ENCODE measurements around the gene ZCCHC14.

The ZCCHC14 gene

GRCh38 chr16:87431926-87432325 is 60.9 kb downstream of the ZCCHC14 start:
- peak; percentile 84 for DNase-seq (ENCODE audit: low read depth)

- no peak for DNase-seq (ENCODE audit: low read depth)
These were observed 66.2 kb downstream of the ZCCHC14 start for GRCh38 chr16:87426423-87427215.

GRCh38 chr16:87425941-87426340 is 66.9 kb downstream of the ZCCHC14 start:
- no peak for DNase-seq (ENCODE audit: low read depth)

GRCh38 chr16:87424266-87424665 is 68.6 kb downstream of the ZCCHC14 start:
- no peak for DNase-seq (ENCODE audit: low read depth)

GRCh38 chr16:87423429-87423828 is 69.4 kb downstream of the ZCCHC14 start:
- DNase-seq (ENCODE audit: low read depth): no peak

GRCh38 chr16:87422106-87422505 is 70.7 kb downstream of the ZCCHC14 start:
- no peak for DNase-seq (ENCODE audit: low read depth)

- DNase-seq (ENCODE audit: low read depth): no peak
These were observed 71.6 kb downstream of the ZCCHC14 start for GRCh38 chr16:87421003-87421912.

- no peak for DNase-seq (ENCODE audit: low read depth)
These were observed 72.5 kb downstream of the ZCCHC14 start for GRCh38 chr16:87420026-87421002.

- no peak for DNase-seq (ENCODE audit: low read depth)
These were observed 74.2 kb downstream of the ZCCHC14 start for GRCh38 chr16:87418644-87419043.

- DNase-seq (ENCODE audit: low read depth): no peak
These were observed 74.6 kb downstream of the ZCCHC14 start for GRCh38 chr16:87418216-87418615.

- no peak for DNase-seq (ENCODE audit: low read depth)
These were observed 75.3 kb downstream of the ZCCHC14 start for GRCh38 chr16:87417528-87417910.

- DNase-seq (ENCODE audit: low read depth): peak; percentile 68
These were observed 75.8 kb downstream of the ZCCHC14 start for GRCh38 chr16:87416826-87417527.

- DNase-seq (ENCODE audit: low read depth): no peak
These were observed 77.4 kb downstream of the ZCCHC14 start for GRCh38 chr16:87415441-87415840.

- no peak for DNase-seq (ENCODE audit: low read depth)
These were observed 78.6 kb downstream of the ZCCHC14 start for GRCh38 chr16:87414251-87414680.

- no peak for DNase-seq (ENCODE audit: low read depth)
These were observed 79.8 kb downstream of the ZCCHC14 start for GRCh38 chr16:87412996-87413421.

GRCh38 chr16:87412371-87412995 is 80.3 kb downstream of the ZCCHC14 start:
- DNase-seq (ENCODE audit: low read depth): no peak

GRCh38 chr16:87411375-87412271 is 81.2 kb downstream of the ZCCHC14 start:
- no peak for DNase-seq (ENCODE audit: low read depth)

- no peak for DNase-seq (ENCODE audit: low read depth)
These were observed 81.9 kb downstream of the ZCCHC14 start for GRCh38 chr16:87410968-87411367.

- no peak for DNase-seq (ENCODE audit: low read depth)
These were observed 82.3 kb downstream of the ZCCHC14 start for GRCh38 chr16:87410530-87410929.

GRCh38 chr16:87409781-87410180 is 83.0 kb downstream of the ZCCHC14 start:
- DNase-seq (ENCODE audit: low read depth): no peak

Data from EH (cell line).